Stimulated activated CD8-positive, alpha-beta memory T cell treated with anti-CD3 and anti-CD28 coated beads, Interleukin-7, amount 100 ng/mL, for 48 hours (primary cell): ENCODE results near the gene INSIG2.

ENCODE experiments used
- DNase-seq, 2 donors: peaks; one replicate each; pipeline ENCODE4 v3.0.0-alpha.2; 2020; ENCODE audit warnings: low read depth in 1 of 2; ENCODE audit errors: extremely low read depth in 1 of 2

The INSIG2 gene

GRCh38 chr2:118097657-118098056, 9.4 kb downstream of the INSIG2 start:
- no peak for DNase-seq

GRCh38 chr2:118098307-118099030, 10.2 kb downstream of the INSIG2 start:
- DNase-seq: no peak

DNA sequence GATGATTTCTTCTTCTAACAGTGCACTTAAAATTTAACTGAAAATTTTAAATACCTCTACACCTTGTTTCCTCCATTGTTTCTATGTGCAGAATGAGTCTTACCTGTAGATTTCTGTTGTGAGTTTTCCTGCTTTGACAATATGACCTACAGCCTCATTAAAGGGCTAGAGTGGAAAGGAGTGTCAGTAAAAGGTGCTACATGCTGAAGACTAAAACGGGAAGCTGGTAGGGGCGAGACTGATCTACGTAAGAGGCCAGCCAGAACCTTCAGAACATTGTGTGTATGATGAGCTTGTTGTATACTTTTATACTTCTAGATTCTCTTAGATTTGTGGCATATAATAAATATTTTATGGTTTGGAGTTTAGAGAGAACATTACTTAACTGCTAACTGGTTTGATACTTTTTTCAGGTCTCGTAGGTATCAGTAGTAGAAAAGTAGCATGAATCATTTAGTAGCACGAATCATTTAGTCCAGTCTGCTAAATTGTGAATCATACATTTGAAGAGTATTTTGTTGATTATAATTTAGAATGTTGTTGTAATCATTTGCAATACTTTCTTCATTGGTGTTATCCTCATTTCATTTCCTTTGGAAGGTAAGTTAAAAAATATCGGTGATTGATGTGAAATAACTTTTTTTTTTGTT, 14.3 kb downstream of the INSIG2 start:
- no peak for DNase-seq

DNA sequence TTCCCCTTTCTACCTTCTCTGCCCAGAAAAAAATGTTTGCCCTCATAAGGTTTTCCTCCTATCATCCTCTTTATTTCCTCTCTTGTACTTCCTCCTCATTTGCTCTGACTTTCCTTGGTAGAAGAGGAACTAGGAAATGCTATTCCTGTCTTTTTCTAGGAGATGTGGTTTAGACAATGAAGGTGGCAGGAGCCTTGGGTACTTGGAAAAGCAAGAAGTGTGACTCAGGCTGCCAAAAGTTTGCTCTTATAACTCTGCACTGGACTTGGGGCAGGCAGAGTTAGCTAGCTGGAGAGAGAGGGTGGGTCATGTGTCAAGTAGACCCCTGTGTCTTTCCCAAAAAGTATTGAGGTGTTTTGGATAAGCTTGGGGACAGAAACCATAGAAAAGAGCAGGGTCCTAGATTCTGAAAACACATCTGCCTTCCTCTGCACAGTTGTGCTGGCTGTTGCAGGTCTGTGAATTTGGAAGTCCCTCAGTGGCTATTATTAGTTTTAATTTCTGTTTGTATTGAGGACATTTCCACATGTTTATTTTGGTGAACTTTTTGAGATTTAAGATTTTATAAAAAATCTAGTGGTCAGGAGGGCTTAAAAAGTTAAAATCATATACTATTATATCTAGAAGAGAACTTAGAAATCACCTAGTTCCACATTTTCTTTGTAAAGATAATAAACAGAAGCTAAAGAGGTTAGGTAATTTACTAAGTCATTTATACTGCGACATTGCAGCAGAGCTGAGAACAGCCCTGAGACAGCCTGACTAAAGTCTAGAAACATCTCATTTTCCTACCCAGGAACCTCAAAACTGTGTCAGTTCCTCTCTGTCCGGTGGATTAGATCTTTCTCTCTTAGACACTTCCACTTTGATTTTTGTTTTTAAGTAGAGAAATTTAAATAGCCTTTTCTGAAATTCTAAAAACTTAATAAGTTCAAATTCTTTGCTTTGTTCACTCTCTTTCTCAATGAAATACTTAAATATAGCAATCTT, 16.0 kb downstream of the INSIG2 start:
- no peak for DNase-seq

- DNase-seq: no peak
These were observed 17.2 kb downstream of the INSIG2 start for GRCh38 chr2:118105497-118105896.

GRCh38 chr2:118106926-118107325, 18.7 kb downstream of the INSIG2 start:
- no peak for DNase-seq

DNA sequence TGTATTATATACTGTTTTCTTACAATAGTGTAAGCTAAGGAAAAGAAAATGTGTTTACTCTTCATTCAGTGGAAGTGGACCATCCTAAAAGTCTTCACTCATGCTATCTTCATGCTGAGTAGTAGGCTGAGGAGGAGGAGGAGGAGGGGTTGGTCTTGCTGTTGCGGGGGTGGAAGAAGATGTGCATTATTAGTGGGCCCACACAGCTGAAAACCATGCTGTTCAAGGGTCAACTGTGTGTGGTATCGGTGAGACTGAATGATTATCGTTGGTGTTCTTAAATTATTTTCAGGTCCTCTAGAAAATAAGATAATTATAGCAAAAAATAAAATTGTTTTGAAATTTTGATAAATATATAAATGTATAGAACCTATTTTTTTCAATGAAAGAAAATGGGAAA, 22.0 kb downstream of the INSIG2 start:
- DNase-seq: no peak

GRCh38 chr2:118110991-118111390, 22.7 kb downstream of the INSIG2 start:
- DNase-seq: no peak

GRCh38 chr2:118112771-118113334, 24.6 kb downstream of the INSIG2 start:
- DNase-seq: no peak

DNA sequence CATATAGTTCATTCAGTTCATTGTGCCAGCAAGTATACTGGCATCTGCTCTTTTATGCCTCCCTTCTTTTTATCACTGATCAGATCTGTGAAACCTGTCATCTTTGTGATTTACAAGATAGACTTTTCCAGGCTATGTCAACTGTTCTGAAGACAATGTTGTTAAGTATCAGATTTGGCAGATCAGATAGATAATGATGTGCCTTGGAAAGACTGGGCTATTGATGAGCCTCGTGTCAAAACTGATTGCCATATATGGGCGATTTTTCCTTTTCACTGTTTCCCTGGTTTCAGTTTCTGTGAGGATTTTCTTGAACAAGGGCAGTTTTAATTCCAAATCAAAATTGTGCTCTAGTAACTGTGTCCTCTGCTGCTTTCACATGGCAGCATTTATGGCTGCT, 26.6 kb downstream of the INSIG2 start:
- DNase-seq: no peak

GRCh38 chr2:118115761-118116160, 27.5 kb downstream of the INSIG2 start:
- no peak for DNase-seq

DNA sequence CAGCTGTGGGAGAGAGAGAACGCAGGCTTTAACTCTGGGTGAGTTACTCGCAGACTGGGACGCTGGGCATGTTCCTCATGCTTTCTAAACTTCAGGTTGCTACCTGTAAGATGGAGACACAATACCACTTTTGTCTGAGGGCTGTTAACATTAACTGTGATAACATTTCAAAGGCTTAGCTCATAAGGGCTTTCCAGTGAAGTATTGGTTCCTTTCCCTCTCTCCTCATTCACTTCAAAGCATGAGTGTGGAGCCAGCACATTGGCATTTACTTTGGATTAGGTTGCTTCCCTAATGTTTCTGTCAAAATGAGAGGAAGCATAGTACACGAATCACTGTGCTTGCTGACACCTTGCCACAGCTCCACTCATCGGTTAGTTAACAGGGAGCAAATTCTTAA, 30.2 kb downstream of the INSIG2 start:
- no peak for DNase-seq

DNA sequence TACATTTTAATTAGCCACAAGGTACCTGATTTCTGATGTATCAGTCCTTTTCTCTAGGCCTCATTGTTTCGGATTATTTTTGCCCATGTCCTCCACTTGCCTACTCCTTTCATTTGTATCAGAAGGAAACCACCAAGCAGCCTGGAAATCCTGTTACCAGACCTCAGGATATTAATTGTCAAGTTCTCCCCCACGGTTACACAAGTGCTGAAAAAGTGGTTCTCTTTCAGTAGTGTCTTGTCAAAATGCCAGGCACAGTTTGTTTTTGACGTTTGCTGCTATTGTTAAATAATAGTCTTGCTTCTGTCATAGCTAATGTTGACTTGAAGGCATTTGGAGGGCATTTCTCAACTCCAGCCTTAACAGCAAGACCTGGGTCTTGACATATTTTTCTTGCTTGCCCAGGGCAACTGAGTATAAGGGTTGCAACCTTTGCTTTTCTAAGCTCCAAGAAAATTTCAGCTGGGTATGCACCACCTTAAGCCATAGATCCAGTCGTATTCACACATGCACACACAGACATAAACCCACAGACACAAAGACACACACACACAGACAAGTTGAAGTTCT, 31.0 kb downstream of the INSIG2 start:
- no peak for DNase-seq

GRCh38 chr2:118119761-118120400, 31.6 kb downstream of the INSIG2 start:
- no peak for DNase-seq

DNA sequence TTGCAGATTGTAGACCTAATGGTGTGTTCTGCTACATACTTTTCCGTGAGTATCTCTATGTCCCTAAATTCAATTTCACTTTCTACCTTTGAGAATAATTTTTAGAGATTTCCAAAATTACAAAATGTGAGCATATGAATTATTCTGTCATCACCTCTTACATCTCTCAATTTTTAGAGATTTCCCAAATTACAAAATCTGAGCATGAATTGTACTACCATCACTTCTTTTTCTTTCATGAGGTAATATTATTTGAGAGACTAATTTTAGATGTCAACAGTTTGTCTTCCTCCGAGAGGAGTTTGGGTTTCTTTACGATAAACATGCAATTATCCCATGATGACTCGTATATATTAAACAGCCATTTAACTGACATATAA, 32.1 kb downstream of the INSIG2 start:
- no peak for DNase-seq

GRCh38 chr2:118121101-118121500, 32.8 kb downstream of the INSIG2 start:
- DNase-seq: no peak

DNA sequence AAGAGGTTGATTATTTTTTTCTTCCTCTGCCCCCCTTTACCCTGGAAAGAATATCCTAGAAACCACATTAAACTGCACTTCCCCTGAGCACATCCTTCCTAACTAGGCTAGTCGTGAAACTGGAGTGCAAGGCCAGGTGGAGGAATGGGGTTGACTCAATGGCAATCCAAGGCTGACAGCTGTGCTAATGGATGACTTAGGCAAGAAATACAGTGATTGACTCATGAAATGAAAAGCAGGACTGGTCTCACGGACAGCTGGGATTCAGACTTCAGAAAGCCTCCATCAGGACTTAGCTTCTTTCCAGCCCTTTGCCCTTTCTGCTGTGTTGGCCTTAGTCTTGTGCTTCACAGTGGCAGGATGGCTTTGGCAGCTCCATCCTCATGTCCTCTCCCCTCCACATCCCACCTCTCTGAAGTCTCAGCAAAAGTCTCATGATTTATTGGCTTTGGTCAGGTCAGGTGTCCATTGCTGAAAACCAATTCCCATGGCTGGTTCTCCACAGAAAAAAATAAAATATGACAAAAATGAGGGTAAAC, 33.8 kb downstream of the INSIG2 start:
- DNase-seq: no peak

GRCh38 chr2:118122594-118123281, 34.5 kb downstream of the INSIG2 start:
- no peak for DNase-seq

DNA sequence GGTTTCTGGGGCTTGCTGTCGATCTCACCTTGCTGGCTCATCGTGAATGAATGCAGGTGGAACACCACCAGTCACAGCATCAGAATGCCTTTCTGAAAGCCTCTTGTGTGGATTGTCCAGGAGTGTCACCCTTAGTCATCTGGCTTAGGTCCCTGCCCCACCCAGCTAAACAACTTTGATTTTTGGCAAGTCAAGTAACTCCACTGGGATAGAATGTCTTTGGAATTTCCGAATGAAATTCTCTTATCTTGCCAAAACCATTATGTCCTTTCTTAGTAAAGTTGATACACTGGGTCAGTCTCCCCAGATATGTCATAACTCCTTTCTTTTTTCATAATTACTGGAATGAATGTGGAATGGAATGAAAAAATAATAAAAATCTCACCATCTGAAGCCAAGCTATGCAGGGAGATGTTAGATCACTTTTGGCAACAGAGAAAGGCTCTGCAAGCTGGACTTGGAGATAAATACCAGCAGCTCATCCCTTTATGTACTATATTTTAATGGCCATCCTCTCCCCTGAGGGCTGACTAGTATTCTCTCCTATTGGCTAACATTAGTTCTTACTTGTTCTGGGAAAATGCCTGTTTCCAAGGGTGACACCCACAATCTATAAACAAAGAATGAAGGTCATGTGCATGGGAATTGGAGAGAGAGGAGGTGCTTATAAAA, 35.4 kb downstream of the INSIG2 start:
- DNase-seq: no peak
